GM20000 (cell line): ENCODE data around the gene DERL3.
"Not testable (repeated sequence)": the region's sequence is repeated elsewhere in the genome, so short reads cannot be mapped to it uniquely, and the experiment has no call there.

Experiments used
- DNase-seq: peaks from one replicate; pipeline ENCODE4 v3.0.0; 2012; ENCODE audit warnings: low spot score
- TF ChIP-seq, protein P1 (sequence below): IDR thresholded peaks from 2 replicates; pipeline ENCODE4 v1.5.1; 2012; ENCODE audit warnings: mild to moderate bottlenecking, control low read depth; ENCODE audit errors: extremely low read depth, missing control alignments

DERL3 gene

DNA sequence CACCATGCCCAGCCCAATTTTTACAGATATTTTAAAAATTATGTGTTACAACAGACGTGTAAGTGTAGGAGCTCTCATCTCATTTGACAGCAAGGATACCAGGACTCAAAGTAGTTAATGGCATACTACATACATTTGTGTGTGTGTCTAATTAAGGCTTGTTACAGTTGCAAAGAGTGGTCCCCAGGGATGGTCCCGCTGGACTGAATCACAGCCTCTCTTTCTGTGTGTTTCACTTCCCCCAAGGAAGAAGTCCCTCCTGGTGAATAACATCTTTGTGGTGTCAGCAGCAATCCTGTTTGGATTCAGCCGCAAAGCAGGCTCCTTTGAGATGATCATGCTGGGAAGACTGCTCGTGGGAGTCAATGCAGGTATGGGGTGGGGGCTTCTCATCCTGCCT lies 36.1 kb upstream of the DERL3 start:
- DNase-seq, result no peak
- TF ChIP-seq, protein P1, sequence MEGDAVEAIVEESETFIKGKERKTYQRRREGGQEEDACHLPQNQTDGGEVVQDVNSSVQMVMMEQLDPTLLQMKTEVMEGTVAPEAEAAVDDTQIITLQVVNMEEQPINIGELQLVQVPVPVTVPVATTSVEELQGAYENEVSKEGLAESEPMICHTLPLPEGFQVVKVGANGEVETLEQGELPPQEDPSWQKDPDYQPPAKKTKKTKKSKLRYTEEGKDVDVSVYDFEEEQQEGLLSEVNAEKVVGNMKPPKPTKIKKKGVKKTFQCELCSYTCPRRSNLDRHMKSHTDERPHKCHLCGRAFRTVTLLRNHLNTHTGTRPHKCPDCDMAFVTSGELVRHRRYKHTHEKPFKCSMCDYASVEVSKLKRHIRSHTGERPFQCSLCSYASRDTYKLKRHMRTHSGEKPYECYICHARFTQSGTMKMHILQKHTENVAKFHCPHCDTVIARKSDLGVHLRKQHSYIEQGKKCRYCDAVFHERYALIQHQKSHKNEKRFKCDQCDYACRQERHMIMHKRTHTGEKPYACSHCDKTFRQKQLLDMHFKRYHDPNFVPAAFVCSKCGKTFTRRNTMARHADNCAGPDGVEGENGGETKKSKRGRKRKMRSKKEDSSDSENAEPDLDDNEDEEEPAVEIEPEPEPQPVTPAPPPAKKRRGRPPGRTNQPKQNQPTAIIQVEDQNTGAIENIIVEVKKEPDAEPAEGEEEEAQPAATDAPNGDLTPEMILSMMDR, result no peak

DNA sequence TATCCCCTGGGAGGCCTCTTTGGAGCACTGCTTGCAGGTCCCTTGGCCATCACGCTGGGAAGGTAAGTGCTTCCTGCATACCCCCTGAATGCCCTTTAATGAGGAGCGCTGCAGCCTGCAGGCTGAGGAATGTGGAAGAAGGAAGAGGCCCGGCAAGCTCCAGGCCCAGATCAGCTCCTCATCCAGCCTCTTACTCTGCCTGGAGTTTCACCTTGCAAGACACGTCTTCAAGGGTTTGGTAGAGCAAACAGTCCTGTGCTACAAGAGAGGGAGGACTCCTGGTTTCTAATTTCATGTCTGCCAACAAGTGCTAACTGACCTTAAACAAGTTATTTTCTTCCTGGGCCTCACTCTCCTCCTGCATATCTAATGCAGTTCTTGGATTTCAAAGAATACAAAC lies 29.8 kb upstream of the DERL3 start:
- DNase-seq, result no peak
- TF ChIP-seq, protein P1, result no peak

DNA sequence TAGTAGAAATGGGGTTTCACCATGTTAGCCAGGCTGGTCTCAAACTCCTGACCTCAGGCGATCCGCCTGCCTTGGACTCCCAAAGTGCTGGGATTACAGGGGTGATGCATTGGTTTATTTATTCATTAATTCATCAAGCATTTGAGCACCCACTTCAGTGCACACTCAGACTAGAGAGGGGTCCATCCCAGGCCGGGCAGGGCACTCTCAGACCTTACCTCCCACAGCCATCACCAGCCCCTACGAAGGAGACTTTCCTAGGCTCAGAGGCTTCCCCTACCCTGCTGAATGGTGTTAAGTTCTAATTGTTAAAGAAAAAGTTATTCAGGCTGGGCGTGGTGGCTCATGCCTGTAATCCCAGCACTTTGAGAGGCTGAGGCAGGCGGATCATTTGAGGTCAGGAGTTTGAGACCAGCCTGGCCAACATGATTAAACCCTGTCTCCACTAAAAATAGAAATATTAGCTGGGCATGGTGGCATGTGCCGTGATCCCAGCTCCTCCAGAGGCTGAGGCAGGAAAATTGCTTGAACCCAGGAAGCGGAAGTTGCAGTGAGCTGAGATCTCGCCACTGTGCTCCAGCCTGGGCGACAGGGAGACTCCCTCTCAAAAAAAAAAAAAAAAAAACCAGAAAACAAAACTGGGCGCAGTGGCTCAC lies 25.8 kb upstream of the DERL3 start:
- not testable (repeated sequence) for DNase-seq

DNA sequence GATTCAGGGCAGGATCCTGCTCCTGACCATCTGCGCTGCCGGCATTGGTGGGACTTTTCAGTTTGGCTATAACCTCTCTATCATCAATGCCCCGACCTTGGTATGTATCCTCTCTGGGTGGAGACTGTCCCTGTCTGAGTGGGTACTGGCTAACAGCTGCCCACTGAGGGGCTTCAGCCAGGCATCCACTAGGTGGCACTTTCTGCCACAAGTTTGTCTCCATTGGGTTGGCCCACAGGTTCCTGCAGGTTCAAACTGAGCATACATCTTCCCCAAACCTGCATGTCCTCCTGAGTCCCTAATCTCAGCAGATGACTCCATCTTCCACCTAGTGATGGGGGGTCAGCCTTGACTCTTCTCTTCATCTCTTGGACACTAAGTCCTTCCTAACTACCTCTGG lies 23.3 kb upstream of the DERL3 start:
- peak; percentile 70 for DNase-seq
- TF ChIP-seq, protein P1, result peak; percentile 78

DNA sequence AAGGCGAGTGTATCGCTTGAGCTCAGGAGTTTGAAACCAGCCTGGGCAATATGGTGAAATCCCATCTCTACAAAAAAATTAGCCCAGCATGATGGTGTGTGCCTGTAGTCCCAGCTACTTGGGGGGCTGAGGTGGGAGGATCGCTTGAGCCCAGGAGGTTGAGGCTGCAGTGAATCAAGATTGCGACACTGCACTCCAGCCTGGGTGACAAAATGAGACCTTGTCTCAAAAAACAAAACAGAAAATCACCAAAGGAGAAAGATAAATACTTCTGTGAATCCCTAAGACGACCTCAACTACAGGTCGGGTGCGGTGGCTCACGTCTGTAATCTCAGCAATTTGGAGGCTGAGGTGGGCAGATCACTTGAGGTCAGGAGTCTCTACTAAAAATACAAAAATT lies 21.4 kb upstream of the DERL3 start:
- DNase-seq, result not testable (repeated sequence)

DNA sequence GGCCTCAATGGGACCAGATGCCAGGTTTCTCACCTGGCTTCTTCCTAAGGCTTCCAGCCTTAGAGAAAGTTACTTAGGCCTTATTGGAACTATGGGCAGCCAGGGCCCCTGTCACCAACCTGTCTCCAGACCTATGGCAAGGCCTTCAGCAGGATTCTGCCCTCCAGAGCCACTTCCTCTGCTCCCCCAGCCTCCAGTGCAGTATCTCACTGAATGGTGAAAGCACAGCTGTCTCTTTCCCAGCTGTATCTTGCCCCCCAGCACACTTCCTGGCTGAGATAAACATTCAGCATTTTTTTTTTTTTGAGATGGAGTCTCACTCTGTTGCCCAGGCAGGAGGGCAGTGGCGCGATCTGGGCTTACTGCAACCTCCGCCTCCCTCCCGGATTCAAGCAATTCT lies 20.4 kb upstream of the DERL3 start:
- DNase-seq, result no peak

DNA sequence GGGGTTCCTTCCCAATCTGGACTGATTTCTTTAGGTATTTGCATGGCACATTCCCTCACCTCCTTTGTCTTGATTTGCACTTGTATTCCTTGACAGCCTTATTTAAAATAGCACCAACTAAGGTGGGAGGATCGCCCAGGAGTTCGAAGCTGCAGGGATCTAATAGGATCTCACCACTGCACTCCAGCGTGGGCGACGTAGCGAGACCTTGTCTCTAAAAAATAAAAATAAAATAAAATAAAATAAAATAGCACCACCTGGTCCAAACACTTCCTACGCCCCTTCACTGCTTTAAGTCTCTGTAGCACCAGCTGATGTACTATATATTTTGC lies 19.6 kb upstream of the DERL3 start:
- TF ChIP-seq, protein P1, result no peak
- no peak for DNase-seq

More for the DNA sequence above, 20.4 kb upstream of the DERL3 start:
- TF ChIP-seq, protein P1, result no peak

DNA sequence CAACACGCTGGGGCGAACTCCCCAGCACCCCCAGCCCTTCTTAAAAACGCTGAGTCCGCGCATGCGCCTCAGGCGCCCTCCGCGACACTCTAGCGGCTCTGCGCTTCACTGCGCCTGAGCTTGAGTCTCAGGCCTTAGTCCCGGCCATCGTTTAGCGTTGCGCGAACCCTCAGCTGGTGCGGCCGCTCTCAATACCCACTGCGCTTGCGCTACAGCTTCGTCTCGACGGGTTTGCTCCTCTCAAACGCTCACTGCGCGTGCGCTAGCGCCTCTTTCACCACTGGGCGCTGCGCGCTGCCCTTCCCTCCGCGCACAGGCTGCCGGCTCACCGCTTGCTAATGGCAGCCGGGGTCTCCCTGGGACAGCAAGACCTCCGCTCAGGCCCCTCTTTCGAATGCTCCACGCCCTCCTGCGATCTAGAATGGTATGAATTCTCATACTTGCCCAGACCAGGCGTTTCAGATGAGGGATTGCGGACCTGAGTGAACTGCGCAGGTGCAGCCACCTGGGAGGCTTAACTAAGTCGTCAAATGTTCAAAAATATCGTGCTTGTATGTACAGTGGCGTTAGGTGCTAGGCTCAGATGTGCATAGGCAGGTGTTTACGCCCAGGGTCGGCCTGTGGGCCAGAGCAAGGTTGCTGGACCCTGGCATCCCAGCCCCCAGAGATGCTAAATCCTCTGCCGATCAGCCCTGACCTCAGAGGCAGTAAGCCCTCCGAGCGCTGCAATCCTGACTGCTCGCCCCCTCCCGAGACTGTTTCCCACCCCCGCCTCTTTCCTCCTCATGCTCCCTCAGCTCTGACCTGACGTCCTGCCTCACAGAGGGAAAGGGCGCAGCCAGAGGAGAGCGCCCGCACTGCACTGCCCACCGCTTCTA lies 19.0 kb upstream of the DERL3 start, which contains the start of gene SLC2A11:
Gene SLC2A11 (plus strand): TSS at position 270 of the 878 bp plus-strand sequence. CDS start 125 bp downstream, at position 395.
- TF ChIP-seq, protein P1, result no peak
- peak; percentile 97 for DNase-seq
